Keratinocyte (primary cell): ENCODE data around the gene GALNT14.

ENCODE experiments used
- CTCF ChIP-seq, 3 experiments: IDR thresholded peaks in 1 of 3; conservative IDR thresholded peaks in 1 of 3; optimal IDR thresholded peaks in 1 of 3; 2 replicates in 2 of 3; 3 replicates in 1 of 3; pipeline versions ENCODE3 to v1.5.1; 2011; ENCODE audit warnings: low read length in 3 of 3, mild to moderate bottlenecking in 3 of 3, moderate library complexity in 2 of 3, control low read depth in 1 of 3, inconsistent platforms in 1 of 3; ENCODE audit not compliant: insufficient read depth in 2 of 3; ENCODE audit errors: extremely low read depth in 1 of 3
- EZH2 ChIP-seq: IDR thresholded peaks from one replicate; pipeline ENCODE4 v1.6.1; 2012; ENCODE audit warnings: inconsistent platforms, mild to moderate bottlenecking, low read length, moderate library complexity

GRCh38 chr2:31089645-31090044 lies 48.6 kb downstream of the GALNT14 start:
- TF ChIP-seq CTCF (optimal IDR thresholded peaks at IDR 0.05 in 1 of 3, IDR thresholded peaks at IDR 0.05 in 1 of 3, conservative IDR thresholded peaks at IDR 0.05 in 1 of 3; ENCODE audit: extremely low read depth in 1 of 3, insufficient read depth in 2 of 3, low read length in 3 of 3) (no peak), EZH2 (no peak)
